ENCODE results near the gene HEMGN.

The HEMGN gene

GRCh38 chr9:97933297-97933998, 4.5 kb downstream of the HEMGN start:
- no peak overlapping the region for H3K4me3 ChIP-seq (ENCODE audit: low read depth, low read length)

GRCh38 chr9:97930972-97931371, 7.0 kb downstream of the HEMGN start:
- H3K4me3 ChIP-seq (ENCODE audit: low read depth, low read length) = no peak overlapping the region

DNA sequence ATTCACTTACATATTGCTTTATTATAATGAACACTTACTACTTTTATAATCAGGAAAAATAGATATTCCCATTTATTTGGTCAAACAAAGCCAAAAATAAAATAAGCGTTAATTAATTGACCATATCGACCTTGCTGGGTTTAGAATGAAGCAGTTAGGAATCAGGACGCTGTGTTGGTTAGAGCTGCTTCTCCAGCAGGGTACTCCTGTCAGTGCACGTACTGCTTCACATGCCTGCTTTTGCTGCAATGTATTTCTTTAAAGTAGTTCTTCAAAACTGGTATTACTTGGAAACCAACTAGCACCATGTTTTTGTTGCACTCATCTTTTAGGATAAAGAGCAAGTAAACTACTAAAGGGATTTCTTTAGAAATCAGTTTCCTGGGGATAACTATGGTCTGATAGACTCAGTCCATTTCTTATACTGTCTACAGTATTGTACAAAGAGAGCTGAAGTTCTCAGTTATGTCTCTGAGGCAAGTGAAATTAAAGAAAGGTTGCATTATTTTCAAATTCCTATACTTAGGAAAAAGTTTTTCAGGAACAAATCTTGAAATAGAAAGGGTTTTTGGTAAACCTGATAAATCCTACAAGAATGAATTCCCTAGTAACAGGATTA, 8.9 kb downstream of the HEMGN start:
- no peak overlapping the region for H3K4me3 ChIP-seq (ENCODE audit: low read depth, low read length)

DNA sequence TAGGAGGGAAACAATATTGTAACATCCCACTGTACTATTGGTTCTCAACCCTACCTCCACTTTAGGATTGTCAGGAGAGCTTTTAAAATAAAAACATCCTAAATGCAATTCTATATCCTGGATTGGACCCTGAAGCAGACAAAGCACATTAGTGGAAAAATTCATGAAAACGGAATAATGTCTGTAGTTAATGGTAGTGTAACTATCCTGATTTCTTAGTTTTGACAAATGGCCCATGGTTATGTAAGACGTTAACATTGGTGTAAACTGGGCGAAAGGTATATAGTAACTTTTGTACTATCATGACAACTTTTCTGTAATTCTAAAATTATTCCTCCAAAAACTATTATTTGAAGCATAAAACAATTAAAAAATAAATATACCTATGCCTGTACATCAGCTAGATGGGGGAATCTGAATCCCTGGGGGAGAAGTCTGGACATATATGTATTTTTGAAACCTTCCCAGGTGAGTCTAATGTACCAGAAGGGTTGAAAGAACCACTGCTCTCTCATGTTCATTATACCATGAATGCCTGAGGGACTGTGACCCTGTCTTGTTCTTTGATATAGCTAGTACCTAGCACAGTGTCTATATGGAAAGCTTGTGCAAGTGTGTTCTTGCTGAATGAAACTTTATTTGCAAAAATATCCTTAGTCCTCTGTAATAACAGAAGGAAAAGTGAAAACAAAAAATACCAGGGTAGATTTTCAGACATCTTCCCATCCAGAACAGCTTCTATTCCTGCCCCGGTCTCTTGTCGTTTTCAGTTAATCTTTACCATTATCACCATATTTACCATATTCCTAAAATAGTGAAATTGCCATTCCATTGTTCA, 12.3 kb downstream of the HEMGN start:
- H3K4me3 ChIP-seq (ENCODE audit: low read depth, low read length) = no peak overlapping the region

- H3K4me3 ChIP-seq (ENCODE audit: low read depth, low read length) = no peak overlapping the region
Observed at GRCh38 chr9:97924386-97924785, 13.6 kb downstream of the HEMGN start.

DNA sequence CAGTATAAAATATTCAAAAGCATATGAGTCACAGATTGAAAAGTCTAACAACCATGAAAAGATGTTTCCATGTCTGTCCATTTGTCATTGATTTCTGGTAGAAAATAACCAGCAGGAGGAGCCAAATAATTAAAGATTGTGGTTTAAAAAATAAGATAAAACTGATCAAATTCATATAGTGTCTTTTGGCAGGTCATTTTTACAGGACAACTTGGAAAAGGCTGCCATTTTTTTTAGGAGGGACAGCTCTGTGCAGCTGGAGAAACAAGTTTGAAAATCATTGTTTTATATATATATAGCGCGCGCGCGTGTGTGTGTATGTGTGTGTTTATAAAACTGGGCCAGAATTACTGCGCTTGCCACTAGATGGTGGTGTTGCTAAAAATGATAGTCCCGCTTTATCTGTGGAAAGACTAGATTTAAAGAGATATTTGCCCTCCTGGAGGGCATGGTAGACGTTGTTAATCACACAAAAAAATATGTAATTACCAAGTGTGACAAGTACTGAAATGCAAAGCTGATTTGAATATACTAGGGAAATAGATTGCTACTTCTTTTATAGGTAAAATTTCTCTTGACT, 14.4 kb downstream of the HEMGN start:
- H3K4me3 ChIP-seq (ENCODE audit: low read depth, low read length) = no peak overlapping the region

- H3K4me3 ChIP-seq (ENCODE audit: low read depth, low read length) = peak within 1 kb of the TSS; percentile 82
Observed at GRCh38 chr9:97921959-97922724, 15.8 kb downstream of the HEMGN start, which contains the start of gene TRMO. TRMO (minus strand) TSS chr9:97922500; CDS start chr9:97922493, 7 bp downstream.

DNA sequence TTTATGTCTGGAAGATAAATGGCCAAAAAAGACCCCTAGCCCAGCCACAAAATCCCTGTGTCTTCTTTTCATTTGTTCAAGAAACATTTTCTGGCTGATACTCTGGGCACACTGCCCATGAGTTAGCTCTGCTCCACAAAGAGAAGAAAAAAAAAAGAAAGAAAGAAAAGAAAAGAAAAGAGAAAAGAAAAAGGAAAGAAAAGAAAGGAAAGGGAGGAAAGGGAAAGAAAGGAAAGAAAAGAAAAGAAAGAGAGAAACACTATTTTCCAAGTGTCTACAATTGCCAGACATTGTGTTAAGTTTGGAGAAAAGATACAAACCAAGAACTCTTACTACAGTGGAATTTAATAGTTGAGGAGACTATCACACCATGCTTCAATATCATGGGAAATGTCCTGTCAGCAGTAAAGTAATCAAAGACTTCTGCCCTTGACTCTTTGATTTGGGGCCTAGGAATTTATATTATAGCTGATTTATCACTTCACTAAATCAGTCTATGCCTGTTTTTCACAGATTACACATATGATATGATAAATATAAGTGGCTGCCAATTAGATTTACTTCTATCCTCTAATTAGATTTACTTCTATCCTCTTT, 18.7 kb downstream of the HEMGN start:
- H3K4me3 ChIP-seq (ENCODE audit: low read depth, low read length) = no peak overlapping the region

- H3K4me3 ChIP-seq (ENCODE audit: low read depth, low read length) = no peak overlapping the region
Observed at GRCh38 chr9:97918611-97919010, 19.4 kb downstream of the HEMGN start.

DNA sequence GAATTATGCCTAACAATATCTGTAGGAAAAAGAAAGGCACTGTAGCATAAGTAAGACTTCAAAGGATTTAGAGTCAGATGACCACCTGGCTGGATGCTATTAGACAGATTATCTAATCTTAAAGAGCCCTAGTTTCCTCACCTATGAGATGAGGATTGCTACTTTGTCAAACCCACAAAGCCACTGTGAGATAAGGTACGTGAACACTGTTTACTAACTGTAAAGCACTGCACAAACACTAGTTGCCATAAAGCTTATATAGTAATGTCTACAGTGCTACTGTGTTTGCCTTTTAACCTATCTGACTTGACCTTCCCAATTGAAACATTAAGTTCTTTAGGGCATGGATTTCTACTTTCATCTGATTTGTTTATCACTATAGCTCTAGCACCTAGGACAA, 26.0 kb downstream of the HEMGN start:
- H3K4me3 ChIP-seq (ENCODE audit: low read depth, low read length) = no peak overlapping the region

GRCh38 chr9:97911528-97911927, 26.4 kb downstream of the HEMGN start:
- H3K4me3 ChIP-seq (ENCODE audit: low read depth, low read length) = no peak overlapping the region

DNA sequence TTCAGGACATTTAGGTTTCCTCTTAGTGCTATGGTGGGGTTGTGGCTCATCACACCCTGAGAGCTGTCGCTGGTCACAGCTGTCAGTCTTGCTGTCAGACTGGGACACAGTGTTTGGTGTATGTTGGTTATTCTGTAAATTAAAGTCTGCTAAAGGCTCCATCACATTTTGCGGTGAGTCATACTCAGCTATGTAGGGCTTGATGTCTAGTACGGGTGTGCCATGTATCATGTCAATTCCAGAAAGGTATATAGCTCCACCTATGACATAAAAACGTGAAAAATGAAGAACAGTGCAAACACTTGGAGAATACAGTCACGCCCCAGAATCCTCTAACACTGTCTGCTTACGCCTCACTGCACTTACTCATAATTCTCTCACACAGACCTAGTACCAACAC, 27.6 kb downstream of the HEMGN start:
- H3K4me3 ChIP-seq (ENCODE audit: low read depth, low read length) = no peak overlapping the region

DNA sequence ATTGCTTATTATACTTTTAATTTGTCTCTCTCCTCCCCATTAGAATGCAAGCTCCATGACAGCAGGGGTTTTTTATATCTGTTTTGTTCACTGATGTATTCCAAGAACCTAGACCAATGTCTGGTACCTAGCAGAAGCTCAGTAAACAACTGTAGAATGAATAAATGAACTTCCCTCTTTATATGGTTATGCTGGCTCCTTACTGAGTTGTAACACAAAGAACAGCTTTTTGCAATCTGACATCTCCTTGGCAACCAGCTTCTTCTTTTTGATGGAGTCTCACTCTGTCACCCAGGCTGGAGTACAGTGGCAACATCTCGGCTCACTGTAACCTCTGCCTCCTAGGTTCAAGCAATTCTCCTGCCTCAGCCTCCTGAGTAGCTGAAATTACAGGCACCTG, 29.3 kb downstream of the HEMGN start:
- no peak overlapping the region for H3K4me3 ChIP-seq (ENCODE audit: low read depth, low read length)

GRCh38 chr9:97907632-97908031, 30.3 kb downstream of the HEMGN start:
- no peak overlapping the region for H3K4me3 ChIP-seq (ENCODE audit: low read depth, low read length)

GRCh38 chr9:97907046-97907445, 30.9 kb downstream of the HEMGN start:
- H3K4me3 ChIP-seq (ENCODE audit: low read depth, low read length) = no peak overlapping the region

- no peak overlapping the region for H3K4me3 ChIP-seq (ENCODE audit: low read depth, low read length)
Observed at GRCh38 chr9:97906236-97906831, 31.6 kb downstream of the HEMGN start.

DNA sequence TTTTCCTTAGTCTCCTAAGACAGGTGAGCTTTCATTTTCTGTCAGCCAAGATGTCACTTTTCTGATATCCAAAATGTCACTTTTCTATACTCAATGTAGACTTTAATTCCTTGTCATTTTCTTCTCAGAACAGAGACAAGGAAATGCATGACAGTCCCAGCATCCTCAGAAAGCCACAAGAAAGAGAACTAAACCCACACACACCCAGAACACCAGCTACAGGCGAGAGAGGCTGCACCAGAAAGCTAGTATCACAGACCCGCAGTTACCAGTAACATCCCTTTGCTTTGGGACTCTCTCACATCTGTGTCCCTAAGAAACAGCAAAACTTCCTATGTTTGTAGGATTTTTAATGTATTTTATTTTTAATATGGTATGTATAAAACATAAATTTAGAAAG, 32.7 kb downstream of the HEMGN start:
- no peak overlapping the region for H3K4me3 ChIP-seq (ENCODE audit: low read depth, low read length)

- no peak overlapping the region for H3K4me3 ChIP-seq (ENCODE audit: low read depth, low read length)
Observed at GRCh38 chr9:97904725-97905124, 33.2 kb downstream of the HEMGN start.

DNA sequence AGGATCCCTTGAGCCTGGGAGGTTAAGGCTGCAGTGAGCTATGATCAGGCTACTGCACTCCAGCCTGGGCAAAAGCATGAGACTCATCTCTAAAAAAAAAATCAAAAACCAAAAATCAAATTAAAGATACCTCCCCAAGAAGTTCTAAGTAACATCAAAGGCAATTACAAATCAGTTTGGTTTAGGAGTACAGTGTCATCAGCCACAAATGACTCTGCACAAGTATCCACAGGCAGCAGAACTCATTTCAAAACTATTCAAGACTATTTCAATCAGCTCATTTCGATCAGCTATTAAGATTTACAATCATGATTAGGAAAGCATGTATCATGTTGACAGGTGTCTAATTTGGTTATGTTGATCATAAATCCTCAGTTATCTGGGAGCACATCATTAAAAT, 34.8 kb downstream of the HEMGN start:
- no peak overlapping the region for H3K4me3 ChIP-seq (ENCODE audit: low read depth, low read length)
